ENCODE measurements around the gene TIPARP.

The TIPARP gene

GRCh38 chr3:156661155-156661554 lies 13.2 kb upstream of the TIPARP start:
- H3K9me3 ChIP-seq (ENCODE audit: control insufficient read depth in 5 of 5, low read length in 5 of 5), result no peaks in the 10 kb centered on the region
- H3K9ac ChIP-seq (ENCODE audit: low read length in 5 of 5), result no peak overlapping the region
- no peak overlapping the region for H3K4me3 ChIP-seq (ENCODE audit: low read depth in 1 of 5, low read length in 5 of 5)
- no peaks in the 10 kb centered on the region for H3K36me3 ChIP-seq (ENCODE audit: control insufficient read depth in 5 of 5, insufficient read depth in 5 of 5, low read length in 5 of 5)
- H3K27me3 ChIP-seq (ENCODE audit: control insufficient read depth in 5 of 5, insufficient read depth in 4 of 5, low read length in 5 of 5), result no peaks in the 10 kb centered on the region
- no peak overlapping the region for H3K27ac ChIP-seq (ENCODE audit: low read depth, low read length)
- no peaks in the 10 kb centered on the region for H3K4me1 ChIP-seq (ENCODE audit: control insufficient read depth in 5 of 5, insufficient read depth in 5 of 5, low read length in 5 of 5)

GRCh38 chr3:156664011-156664830 lies 10.2 kb upstream of the TIPARP start:
- Histone ChIP-seq H3K36me3 (ENCODE audit: control insufficient read depth in 5 of 5, insufficient read depth in 5 of 5, low read length in 5 of 5) (no peaks in the 10 kb centered on the region), H3K27ac (ENCODE audit: low read depth, low read length) (no peak overlapping the region), H3K4me1 (ENCODE audit: control insufficient read depth in 5 of 5, insufficient read depth in 5 of 5, low read length in 5 of 5) (peaks cover 0 to 6% (median 3%) of the 10 kb centered on the region in 5 donors), H3K9me3 (ENCODE audit: control insufficient read depth in 5 of 5, low read length in 5 of 5) (no peaks in the 10 kb centered on the region), H3K4me3 (ENCODE audit: low read depth in 1 of 5, low read length in 5 of 5) (no peak overlapping the region), H3K27me3 (ENCODE audit: control insufficient read depth in 5 of 5, insufficient read depth in 4 of 5, low read length in 5 of 5) (no peaks in the 10 kb centered on the region), H3K9ac (ENCODE audit: low read length in 5 of 5) (no peak overlapping the region)

- Histone ChIP-seq H3K4me3 (ENCODE audit: low read depth in 1 of 5, low read length in 5 of 5) (no peak overlapping the region), H3K27ac (ENCODE audit: low read depth, low read length) (no peak overlapping the region)
Measured at GRCh38 chr3:156664831-156665178, 9.6 kb upstream of the TIPARP start.

GRCh38 chr3:156665291-156665690 lies 9.1 kb upstream of the TIPARP start:
- Histone ChIP-seq H3K27ac (ENCODE audit: low read depth, low read length) (no peak overlapping the region), H3K27me3 (ENCODE audit: control insufficient read depth in 5 of 5, insufficient read depth in 4 of 5, low read length in 5 of 5) (no peaks in the 10 kb centered on the region), H3K9me3 (ENCODE audit: control insufficient read depth in 5 of 5, low read length in 5 of 5) (no peaks in the 10 kb centered on the region), H3K4me3 (ENCODE audit: low read depth in 1 of 5, low read length in 5 of 5) (no peak overlapping the region), H3K9ac (ENCODE audit: low read length in 5 of 5) (no peak overlapping the region), H3K4me1 (ENCODE audit: control insufficient read depth in 5 of 5, insufficient read depth in 5 of 5, low read length in 5 of 5) (peaks cover 0 to 6% (median 3%) of the 10 kb centered on the region in 5 donors), H3K36me3 (ENCODE audit: control insufficient read depth in 5 of 5, insufficient read depth in 5 of 5, low read length in 5 of 5) (no peaks in the 10 kb centered on the region)

More at GRCh38 chr3:156664831-156665178, 9.6 kb upstream of the TIPARP start:
- Histone ChIP-seq H3K27me3 (ENCODE audit: control insufficient read depth in 5 of 5, insufficient read depth in 4 of 5, low read length in 5 of 5) (no peaks in the 10 kb centered on the region), H3K9ac (ENCODE audit: low read length in 5 of 5) (no peak overlapping the region), H3K9me3 (ENCODE audit: control insufficient read depth in 5 of 5, low read length in 5 of 5) (no peaks in the 10 kb centered on the region), H3K4me1 (ENCODE audit: control insufficient read depth in 5 of 5, insufficient read depth in 5 of 5, low read length in 5 of 5) (peaks cover 0 to 6% (median 3%) of the 10 kb centered on the region in 5 donors), H3K36me3 (ENCODE audit: control insufficient read depth in 5 of 5, insufficient read depth in 5 of 5, low read length in 5 of 5) (no peaks in the 10 kb centered on the region)

- Histone ChIP-seq H3K4me3 (ENCODE audit: low read depth in 1 of 5, low read length in 5 of 5) (no peak overlapping the region), H3K27ac (ENCODE audit: low read depth, low read length) (no peak overlapping the region), H3K27me3 (ENCODE audit: control insufficient read depth in 5 of 5, insufficient read depth in 4 of 5, low read length in 5 of 5) (no peaks in the 10 kb centered on the region), H3K4me1 (ENCODE audit: control insufficient read depth in 5 of 5, insufficient read depth in 5 of 5, low read length in 5 of 5) (peaks cover 0 to 6% (median 3%) of the 10 kb centered on the region in 5 donors), H3K9me3 (ENCODE audit: control insufficient read depth in 5 of 5, low read length in 5 of 5) (no peaks in the 10 kb centered on the region), H3K36me3 (ENCODE audit: control insufficient read depth in 5 of 5, insufficient read depth in 5 of 5, low read length in 5 of 5) (no peaks in the 10 kb centered on the region), H3K9ac (ENCODE audit: low read length in 5 of 5) (no peak overlapping the region)
Measured at GRCh38 chr3:156666073-156666472, 8.3 kb upstream of the TIPARP start.

- H3K36me3 ChIP-seq (ENCODE audit: control insufficient read depth in 5 of 5, insufficient read depth in 5 of 5, low read length in 5 of 5), result no peaks in the 10 kb centered on the region
- no peaks in the 10 kb centered on the region for H3K27me3 ChIP-seq (ENCODE audit: control insufficient read depth in 5 of 5, insufficient read depth in 4 of 5, low read length in 5 of 5)
- H3K9me3 ChIP-seq (ENCODE audit: control insufficient read depth in 5 of 5, low read length in 5 of 5), result no peaks in the 10 kb centered on the region
- no peak overlapping the region for H3K27ac ChIP-seq (ENCODE audit: low read depth, low read length)
- no peak overlapping the region for H3K9ac ChIP-seq (ENCODE audit: low read length in 5 of 5)
- H3K4me1 ChIP-seq (ENCODE audit: control insufficient read depth in 5 of 5, insufficient read depth in 5 of 5, low read length in 5 of 5), result peaks cover 0 to 6% (median 3%) of the 10 kb centered on the region in 5 donors
- no peak overlapping the region for H3K4me3 ChIP-seq (ENCODE audit: low read depth in 1 of 5, low read length in 5 of 5)
Measured at GRCh38 chr3:156668073-156668763, 6.2 kb upstream of the TIPARP start.

GRCh38 chr3:156670077-156670476 lies 4.3 kb upstream of the TIPARP start:
- Histone ChIP-seq H3K27me3 (ENCODE audit: control insufficient read depth in 5 of 5, insufficient read depth in 4 of 5, low read length in 5 of 5) (no peaks in the 10 kb centered on the region), H3K9ac (ENCODE audit: low read length in 5 of 5) (no peak overlapping the region), H3K4me1 (ENCODE audit: control insufficient read depth in 5 of 5, insufficient read depth in 5 of 5, low read length in 5 of 5) (peaks cover 2 to 11% (median 9%) of the 10 kb centered on the region in 5 donors), H3K36me3 (ENCODE audit: control insufficient read depth in 5 of 5, insufficient read depth in 5 of 5, low read length in 5 of 5) (no peaks in the 10 kb centered on the region), H3K9me3 (ENCODE audit: control insufficient read depth in 5 of 5, low read length in 5 of 5) (no peaks in the 10 kb centered on the region), H3K27ac (ENCODE audit: low read depth, low read length) (no peak overlapping the region), H3K4me3 (ENCODE audit: low read depth in 1 of 5, low read length in 5 of 5) (no peak overlapping the region)

- H3K4me1 ChIP-seq (ENCODE audit: control insufficient read depth in 5 of 5, insufficient read depth in 5 of 5, low read length in 5 of 5), result peaks cover 2 to 11% (median 9%) of the 10 kb centered on the region in 5 donors
- H3K36me3 ChIP-seq (ENCODE audit: control insufficient read depth in 5 of 5, insufficient read depth in 5 of 5, low read length in 5 of 5), result no peaks in the 10 kb centered on the region
- no peaks in the 10 kb centered on the region for H3K9me3 ChIP-seq (ENCODE audit: control insufficient read depth in 5 of 5, low read length in 5 of 5)
- no peak overlapping the region for H3K27ac ChIP-seq (ENCODE audit: low read depth, low read length)
- no peaks in the 10 kb centered on the region for H3K27me3 ChIP-seq (ENCODE audit: control insufficient read depth in 5 of 5, insufficient read depth in 4 of 5, low read length in 5 of 5)
- H3K9ac ChIP-seq (ENCODE audit: low read length in 5 of 5), result no peak overlapping the region
- no peak overlapping the region for H3K4me3 ChIP-seq (ENCODE audit: low read depth in 1 of 5, low read length in 5 of 5)
Measured at GRCh38 chr3:156670652-156671051, 3.7 kb upstream of the TIPARP start.

GRCh38 chr3:156673732-156674045 lies 701 bp upstream of the TIPARP start:
- Histone ChIP-seq H3K27me3 (ENCODE audit: control insufficient read depth in 5 of 5, insufficient read depth in 4 of 5, low read length in 5 of 5) (no peaks in the 10 kb centered on the region), H3K27ac (ENCODE audit: low read depth, low read length) (peak overlapping the region; percentile 96), H3K9me3 (ENCODE audit: control insufficient read depth in 5 of 5, low read length in 5 of 5) (no peaks in the 10 kb centered on the region), H3K4me1 (ENCODE audit: control insufficient read depth in 5 of 5, insufficient read depth in 5 of 5, low read length in 5 of 5) (peaks cover 0 to 32% (median 19%) of the 10 kb centered on the region in 5 donors), H3K9ac (ENCODE audit: low read length in 5 of 5) (peak overlapping the region; percentile 48 to 80 (median 60)), H3K36me3 (ENCODE audit: control insufficient read depth in 5 of 5, insufficient read depth in 5 of 5, low read length in 5 of 5) (peaks cover 7 to 11% (median 9%) of the 10 kb centered on the region in 5 donors), H3K4me3 (ENCODE audit: low read depth in 1 of 5, low read length in 5 of 5) (peak overlapping the region; percentile 66 to 95 (median 88))
